NOMO-1 (cell line): Measurements from ENCODE around the gene FOXF1.

Experiments
- DNase-seq, 2 experiments: peaks; one replicate each; lab custom pipeline; 2025; ENCODE audit not compliant: unreplicated experiment in 2 of 2; lab: John Stamatoyannopoulos, UW

FOXF1 gene

DNA sequence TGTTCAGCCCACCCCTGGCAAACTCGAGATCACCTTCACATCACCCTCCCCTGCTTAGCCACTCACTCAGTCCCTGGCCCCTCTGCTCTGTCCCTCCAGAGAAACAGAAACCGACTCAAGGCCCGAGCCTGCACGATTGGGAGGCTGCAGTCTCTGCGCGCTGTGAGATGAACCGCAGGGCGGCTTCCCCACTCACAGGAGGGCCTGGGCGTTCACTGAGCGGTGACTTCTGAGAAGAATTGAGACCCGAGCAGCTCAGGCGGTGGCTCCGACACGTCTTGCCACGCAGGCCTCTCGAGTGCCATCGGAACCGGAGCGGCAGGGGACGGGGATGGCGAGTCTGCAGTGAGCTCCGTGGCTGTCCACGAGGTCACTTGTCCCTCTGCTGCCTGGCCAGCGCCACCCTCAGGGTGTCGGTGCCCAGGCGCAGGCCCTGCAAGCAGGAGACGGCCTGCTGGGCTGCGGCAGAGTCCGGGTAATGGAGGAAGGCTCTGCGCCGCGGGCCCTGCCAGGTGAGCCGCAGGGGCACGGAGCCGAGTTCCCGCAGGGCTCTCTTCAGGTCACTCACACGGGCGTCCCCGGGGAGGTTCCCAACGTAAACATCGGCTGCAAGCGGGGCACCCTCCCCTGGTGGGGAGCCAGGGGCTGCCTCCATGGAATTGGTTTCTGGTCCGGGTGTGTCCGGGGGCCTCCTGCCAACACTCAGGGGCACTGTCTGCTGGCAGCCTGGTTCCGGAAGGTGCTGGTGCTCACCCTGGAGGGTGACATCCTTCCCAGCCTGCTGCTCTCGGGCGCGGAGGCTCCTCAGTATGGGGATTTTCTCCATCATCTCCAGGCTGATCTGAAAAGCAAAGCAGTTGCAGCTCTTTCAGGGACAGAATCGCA is 21.6 kb downstream of the FOXF1 start:
- no peak for DNase-seq

DNA sequence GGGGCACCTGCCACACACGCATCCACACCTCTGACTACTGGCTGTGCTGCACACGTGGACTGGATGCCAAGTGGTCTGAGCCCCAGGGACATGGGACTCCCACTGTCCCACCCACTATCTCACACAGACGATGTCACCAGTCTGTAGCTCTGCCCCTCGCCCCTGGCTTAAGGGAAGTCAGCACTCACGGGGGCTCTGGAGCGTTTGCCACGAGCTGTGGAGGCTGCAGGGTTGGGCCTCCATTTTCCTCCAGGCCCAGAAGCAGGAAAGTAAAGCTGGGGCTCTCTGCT is 22.1 kb downstream of the FOXF1 start:
- no peak for DNase-seq

GRCh38 chr16:86533076-86533475 is 22.7 kb downstream of the FOXF1 start:
- no peak for DNase-seq

- DNase-seq, result no peak
These were observed 23.5 kb downstream of the FOXF1 start for GRCh38 chr16:86533767-86534351.

- no peak for DNase-seq
These were observed 24.7 kb downstream of the FOXF1 start for GRCh38 chr16:86534779-86535615.

DNA sequence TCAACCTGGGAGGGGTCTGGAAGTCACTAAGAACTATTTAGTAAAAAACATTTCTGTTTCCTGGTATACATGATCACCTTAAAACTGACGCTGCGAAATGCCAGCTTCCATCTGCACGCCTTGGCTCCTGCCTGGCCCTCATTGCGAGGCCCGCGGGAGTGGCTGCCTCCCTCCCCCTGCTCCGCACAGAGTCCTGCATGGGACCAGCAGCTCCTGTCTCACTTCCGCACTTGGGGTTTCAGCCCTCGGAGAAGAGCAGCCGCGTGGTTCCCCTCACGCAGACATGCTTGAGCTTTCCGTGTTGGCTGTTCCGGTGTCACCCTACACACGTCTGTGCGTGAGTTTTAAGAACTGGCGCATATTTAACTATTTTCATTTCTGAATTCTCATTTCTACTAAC is 26.3 kb downstream of the FOXF1 start:
- DNase-seq, result no peak

DNA sequence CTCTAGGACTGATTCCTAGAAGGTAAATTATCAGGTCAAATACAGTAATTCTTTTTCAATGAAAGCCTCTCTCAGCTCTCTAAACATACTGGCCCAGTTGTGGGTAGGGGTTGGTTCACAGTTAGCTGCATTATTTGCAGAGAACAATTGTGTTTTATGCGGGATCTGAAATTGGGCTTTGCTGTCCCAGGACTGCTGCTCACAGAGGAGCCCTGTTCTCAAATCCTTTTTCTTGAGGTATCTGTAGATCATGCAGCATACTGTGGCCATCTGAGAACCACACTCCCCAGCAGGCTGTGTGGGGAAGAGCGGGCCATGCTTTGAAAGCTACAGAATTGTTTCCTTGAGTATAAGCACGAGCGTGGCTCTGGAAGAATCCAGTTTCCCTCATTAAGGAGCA is 27.2 kb downstream of the FOXF1 start:
- no peak for DNase-seq

- DNase-seq, result no peak
These were observed 28.0 kb downstream of the FOXF1 start for GRCh38 chr16:86538196-86538780.

DNA sequence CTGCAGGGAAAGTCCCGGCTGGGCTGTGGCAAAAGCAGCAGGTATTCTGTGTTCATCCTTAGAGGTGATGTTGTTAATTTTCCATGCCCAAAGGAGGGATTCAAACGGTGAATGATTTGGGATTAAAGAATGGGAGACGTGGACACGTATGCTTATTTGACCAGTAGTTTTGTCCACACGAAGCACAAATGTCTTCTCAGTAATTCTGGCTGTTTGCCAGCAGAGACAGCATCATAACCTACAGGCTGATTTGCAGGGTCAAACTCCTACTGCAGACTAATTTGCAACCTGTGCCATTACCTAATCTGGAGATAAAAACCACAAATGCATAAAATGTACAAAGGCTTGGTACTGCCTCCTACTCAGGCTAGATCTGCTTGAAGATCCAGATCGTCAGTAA is 30.6 kb downstream of the FOXF1 start:
- DNase-seq, result no peak

GRCh38 chr16:86541560-86541959 is 31.2 kb downstream of the FOXF1 start:
- DNase-seq, result no peak

DNA sequence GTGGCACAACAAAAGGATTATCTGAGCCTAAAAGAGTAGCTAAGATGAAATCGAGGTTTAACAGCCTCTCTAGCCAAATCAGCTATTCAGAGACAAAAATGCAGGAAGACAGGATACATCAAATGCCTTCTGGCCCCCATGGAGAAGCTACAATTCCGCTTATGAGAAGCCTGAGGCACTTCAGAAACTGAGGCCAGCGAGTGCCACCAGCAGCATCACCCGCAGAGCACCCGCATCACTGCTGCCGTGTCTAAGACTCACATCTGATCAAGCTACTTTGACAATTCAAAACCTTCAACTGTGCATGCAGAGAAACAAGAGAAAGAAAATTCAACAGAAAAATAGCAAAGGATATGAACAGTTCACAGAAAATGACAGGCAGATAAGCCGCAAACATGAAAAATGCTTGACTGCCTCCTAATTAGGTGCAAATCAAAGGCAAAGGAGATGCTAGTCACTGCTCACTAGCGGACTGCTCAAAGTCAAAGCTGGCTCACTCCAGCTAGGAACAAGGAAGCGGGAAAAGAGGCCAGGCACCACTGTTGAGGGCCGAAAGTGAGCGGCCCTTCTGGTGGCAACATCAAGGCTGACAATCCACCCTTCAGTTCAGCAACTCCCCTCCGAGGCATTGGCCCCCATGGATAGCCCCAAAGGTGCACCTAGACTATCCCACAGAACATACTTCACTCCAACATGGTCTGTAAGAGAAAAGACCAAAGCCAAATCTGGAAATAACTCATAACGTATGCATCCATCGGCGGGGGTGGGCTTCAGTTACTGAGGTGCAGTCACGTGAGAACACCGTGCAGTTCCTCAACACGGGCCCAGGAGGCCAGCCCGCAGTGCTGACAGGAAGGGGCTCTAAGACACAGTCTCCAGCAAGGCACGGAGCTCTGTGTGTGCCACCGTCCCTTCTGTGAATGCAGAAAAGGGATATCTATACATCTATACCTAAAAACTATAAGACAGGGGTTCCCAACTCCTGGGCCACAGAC is 32.7 kb downstream of the FOXF1 start:
- DNase-seq, result no peak

DNA sequence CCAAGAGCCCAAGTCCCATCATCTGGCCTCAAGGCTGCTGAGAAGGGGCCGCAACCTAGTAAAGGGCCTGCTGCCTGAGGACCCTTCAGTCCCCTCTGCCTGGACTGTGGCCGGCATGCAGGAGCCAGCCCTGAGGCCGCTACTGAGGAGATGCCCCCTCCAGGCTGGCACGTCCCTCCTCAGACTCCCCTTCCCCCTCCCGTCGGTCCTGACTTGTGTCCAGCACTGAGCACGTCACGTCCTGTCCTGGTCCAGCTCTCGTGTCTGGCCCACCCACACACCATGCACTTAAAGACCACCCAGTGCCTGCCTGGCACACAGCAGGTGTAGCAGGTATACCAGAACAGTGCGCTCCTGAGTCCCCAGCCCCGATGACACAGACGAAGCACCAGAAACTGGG is 35.2 kb downstream of the FOXF1 start:
- no peak for DNase-seq

DNA sequence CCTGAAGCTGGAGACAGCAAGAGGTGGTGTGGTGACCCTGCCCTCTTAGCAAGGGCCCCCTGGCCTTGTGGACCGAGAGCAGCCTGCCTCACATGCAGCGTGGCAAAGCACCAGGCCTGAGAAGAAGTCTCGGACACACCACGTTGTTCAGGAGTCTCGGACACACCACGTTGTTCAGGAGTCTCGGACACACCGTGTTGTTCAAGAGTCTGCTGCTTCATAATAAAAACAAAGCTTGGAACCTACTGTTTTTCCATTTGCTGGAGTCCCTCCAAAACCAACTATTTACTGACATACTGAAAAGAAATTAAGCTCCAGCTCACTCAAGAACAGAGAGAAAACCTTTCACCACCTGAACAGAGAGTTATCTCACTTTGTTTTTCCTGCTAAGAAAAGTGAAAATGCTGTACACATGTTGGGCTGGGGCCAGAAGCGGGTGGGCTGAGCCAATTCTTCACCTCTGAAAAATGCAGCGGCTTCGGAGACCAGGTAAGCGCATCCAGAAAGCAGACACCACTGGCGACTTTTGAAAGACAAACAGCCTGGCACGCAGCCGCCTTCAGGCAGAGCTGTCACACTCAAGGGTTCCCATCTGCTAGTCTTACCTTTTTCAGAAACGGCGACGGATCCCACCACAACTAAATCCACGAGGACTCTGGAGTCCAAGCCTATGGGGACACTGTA is 35.8 kb downstream of the FOXF1 start:
- DNase-seq, result no peak

GRCh38 chr16:86546638-86547013 is 36.3 kb downstream of the FOXF1 start:
- DNase-seq, result no peak

DNA sequence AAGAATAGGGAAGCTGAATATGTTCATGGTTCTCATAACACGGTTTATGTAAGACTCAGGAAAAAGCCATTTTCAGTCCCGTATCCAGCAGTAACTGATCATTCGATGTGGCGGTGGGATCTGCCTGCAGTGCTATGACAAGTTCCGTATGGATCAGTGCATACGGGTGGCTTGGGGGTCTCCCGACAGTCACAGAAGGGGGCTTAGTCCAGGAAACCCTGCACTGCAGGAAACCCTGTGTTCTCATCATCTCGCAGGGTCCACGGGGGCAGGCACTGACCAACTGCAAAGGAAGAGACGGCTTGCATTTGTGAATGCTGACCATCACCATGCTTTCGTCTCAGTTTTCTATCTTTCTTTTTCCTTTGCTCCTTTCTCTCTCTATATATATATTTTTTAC is 37.0 kb downstream of the FOXF1 start:
- no peak for DNase-seq

GRCh38 chr16:86549076-86549892 is 39.0 kb downstream of the FOXF1 start:
- DNase-seq, result no peak

DNA sequence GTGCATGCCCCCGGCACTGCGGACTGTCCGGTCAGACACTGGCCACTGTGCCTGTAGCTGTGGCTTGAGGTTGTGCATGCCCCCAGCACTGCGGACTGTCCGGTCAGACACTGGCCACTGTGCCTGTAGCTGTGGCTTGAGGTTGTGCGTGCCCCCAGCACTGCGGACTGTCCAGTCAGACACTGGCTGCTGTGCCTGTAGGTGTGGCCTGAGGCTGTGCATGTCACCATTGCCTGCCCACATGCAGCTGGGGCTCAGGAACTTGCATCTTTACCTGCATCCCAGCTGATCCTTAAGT is 39.5 kb downstream of the FOXF1 start:
- DNase-seq, result no peak

GRCh38 chr16:86550281-86550680 is 40.0 kb downstream of the FOXF1 start:
- no peak for DNase-seq

- no peak for DNase-seq
These were observed 43.0 kb downstream of the FOXF1 start for GRCh38 chr16:86553356-86553755.
